ENCODE data around the gene FNBP1. TPM values are rescaled to one million over a fixed set of nuclear protein-coding genes. Genes with fewer than 3 reads are reported as not detected.

Gene FNBP1
- total and polyA plus RNA-seq, 2 donors (not counting 1 experiment from before 2014, with no cell fraction given) = 42.9 to 318 TPM

Small RNA genes within 50 kb of the gene (small RNA-seq; reads per million reads assigned to genes)
- not detected for gene MIR6855 (ENCODE audit: insufficient read length, low read depth, low replicate concordance)

Other genes starting within 250 kb of the FNBP1 start
- 17.4 and 18.9 TPM in 2 replicates for gene TOR1B, start 240.0 kb downstream of the FNBP1 start, total RNA-seq
- 13.3 and 16.1 TPM in 2 replicates for gene TOR1B, start 240.0 kb downstream of the FNBP1 start, polyA plus RNA-seq
- 30.3 and 35.3 TPM in 2 replicates for gene TOR1A, start 219.1 kb downstream of the FNBP1 start, total RNA-seq
- 17.3 and 28.6 TPM in 2 replicates for gene TOR1A, start 219.1 kb downstream of the FNBP1 start, polyA plus RNA-seq
- 42.8 and 43.6 TPM in 2 replicates for gene C9orf78, start 207.9 kb downstream of the FNBP1 start, total RNA-seq
- gene C9orf78, start 207.9 kb downstream of the FNBP1 start, polyA plus RNA-seq = 43.6 and 84.8 TPM in 2 replicates
- gene USP20, start 207.7 kb downstream of the FNBP1 start, total RNA-seq = 49.5 and 52.2 TPM in 2 replicates
- 72.6 and 87.0 TPM in 2 replicates for gene USP20, start 207.7 kb downstream of the FNBP1 start, polyA plus RNA-seq
- gene GPR107, start 10.7 kb upstream of the FNBP1 start, total RNA-seq = 26.8 and 28.1 TPM in 2 replicates
- 10.4 and 13.4 TPM in 2 replicates for gene GPR107, start 10.7 kb upstream of the FNBP1 start, polyA plus RNA-seq
- 0.05 and 0.39 TPM in 2 replicates for gene NCS1, start 129.2 kb upstream of the FNBP1 start, total RNA-seq
- 0.03 TPM in 1 of 2 replicates, not detected in the other for gene NCS1, start 129.2 kb upstream of the FNBP1 start, polyA plus RNA-seq
- gene HMCN2, start 222.6 kb upstream of the FNBP1 start, total RNA-seq = 0.05 TPM in 1 of 2 replicates, not detected in the other
- 0.01 TPM in 1 of 2 replicates, not detected in the other for gene HMCN2, start 222.6 kb upstream of the FNBP1 start, polyA plus RNA-seq

Measured in B cell (primary cell).